SK-N-DZ (cell line): Measurements from ENCODE around the gene RAPGEF2.
"Not testable (repeated sequence)": the region's sequence is repeated elsewhere in the genome, so short reads cannot be mapped to it uniquely, and the experiment has no call there.

ENCODE experiments used
- DNase-seq: peaks from one replicate; pipeline ENCODE4 v3.0.0-alpha.2; 2015; ENCODE audit warnings: low spot score

The RAPGEF2 gene

DNA sequence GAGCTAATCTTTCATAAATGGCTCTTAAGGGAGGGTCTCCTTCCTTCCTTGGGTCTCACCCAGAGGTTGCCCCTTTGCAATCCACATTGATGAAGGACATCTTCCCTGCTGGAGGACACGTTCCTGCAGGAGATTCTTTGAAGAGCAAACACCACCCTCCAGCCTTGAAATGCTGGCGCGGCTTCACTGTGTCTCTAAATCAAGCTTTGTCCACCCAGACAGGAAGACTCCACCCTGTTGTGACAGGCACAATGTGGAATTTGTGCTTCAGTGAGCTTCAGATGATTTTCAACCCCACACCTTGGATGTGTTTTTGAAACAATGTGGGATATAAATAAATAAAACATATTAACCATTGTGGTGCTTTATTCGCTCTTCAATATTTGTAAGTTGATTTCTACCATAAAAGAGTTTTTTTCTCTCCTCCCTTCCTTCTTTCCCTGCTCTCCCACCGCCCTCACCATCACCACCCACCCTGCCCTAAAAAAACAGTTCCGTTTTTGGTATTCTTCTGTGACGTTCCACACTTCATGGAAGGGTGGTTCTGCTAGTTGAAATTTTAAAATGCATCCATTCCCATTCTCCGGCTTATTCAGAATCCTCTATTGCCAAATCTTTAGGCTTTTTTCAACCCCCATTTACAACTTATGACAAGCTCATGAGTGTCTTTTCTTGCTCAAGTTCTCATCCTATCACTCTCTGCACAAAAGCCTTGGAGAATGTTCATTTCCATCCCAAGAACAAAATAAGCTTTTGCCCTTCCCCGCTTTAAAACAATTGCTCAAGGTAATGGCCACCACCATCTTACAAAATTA lies 264.3 kb downstream of the RAPGEF2 start:
- no peak for DNase-seq

DNA sequence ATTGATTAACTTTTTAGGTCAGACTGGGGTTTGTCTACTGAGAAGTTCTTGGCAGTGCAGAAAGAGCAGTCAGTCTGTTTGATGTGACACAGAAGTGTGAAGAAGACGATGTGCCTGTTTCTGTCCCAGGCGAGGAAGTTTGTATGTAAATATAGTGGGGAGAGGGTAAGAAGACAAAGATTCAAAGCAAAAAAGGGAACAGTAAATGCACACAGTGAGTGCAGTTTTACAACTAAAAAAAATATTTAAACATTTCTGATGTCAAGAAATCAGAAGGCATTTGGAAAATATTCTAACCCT lies 264.9 kb downstream of the RAPGEF2 start:
- no peak for DNase-seq

DNA sequence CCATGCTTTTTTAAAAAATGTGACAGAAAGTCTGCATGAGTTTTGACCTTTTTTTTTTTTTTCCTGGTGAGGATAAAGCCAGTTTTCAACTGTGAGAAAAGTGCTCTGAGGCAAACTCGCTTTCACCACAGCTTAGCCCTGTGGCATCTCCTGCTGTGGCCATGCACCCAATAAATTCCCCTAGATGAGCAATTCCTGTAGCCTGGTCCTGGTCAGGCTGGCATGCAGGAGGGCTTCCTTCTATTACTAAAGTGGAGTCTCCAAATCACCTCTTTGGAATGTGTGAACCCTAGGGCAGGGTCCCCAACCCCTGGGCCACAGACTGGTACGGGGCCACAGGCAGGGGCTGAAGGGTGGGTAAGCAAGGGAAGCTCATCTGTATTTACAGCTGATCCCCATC lies 265.4 kb downstream of the RAPGEF2 start:
- DNase-seq, result no peak

DNA sequence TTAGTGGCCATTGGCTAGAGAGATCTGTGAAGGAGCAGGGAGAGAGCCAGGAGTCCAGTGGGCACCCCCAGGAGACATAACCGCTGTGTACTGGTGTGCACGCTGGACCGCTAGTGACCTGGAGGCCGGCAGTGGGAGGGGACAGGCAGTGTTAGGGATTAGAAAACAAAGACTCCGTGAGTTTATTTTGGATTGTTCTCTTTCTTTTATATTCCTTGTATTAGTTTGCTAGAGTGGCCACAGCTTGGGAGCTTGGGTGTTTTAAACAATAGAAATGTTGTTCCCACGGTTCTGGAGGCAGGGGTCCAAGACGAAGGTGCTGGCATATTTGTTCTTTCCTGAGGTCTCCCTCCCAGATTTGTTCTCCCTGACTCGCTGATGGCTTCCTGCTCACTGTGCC lies 266.4 kb downstream of the RAPGEF2 start:
- DNase-seq, result no peak

DNA sequence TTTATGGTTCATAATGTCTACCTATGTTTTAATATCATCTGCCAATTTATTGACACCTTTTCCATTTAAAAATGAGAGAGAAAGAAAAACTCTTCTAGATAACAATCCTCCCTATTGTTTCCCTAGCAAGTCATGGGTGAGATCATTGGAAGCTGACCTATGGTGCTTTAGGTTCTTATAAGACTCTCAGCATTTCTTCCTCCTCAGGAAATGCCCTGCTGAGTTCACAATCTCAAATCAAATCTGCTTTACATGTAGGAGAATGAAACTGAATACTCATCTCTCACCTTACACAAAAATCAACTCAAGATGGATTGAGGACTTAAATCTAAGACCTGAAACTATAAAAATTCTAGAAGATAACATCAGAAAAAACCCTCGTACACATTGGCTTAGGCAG lies 267.4 kb downstream of the RAPGEF2 start:
- DNase-seq, result no peak

DNA sequence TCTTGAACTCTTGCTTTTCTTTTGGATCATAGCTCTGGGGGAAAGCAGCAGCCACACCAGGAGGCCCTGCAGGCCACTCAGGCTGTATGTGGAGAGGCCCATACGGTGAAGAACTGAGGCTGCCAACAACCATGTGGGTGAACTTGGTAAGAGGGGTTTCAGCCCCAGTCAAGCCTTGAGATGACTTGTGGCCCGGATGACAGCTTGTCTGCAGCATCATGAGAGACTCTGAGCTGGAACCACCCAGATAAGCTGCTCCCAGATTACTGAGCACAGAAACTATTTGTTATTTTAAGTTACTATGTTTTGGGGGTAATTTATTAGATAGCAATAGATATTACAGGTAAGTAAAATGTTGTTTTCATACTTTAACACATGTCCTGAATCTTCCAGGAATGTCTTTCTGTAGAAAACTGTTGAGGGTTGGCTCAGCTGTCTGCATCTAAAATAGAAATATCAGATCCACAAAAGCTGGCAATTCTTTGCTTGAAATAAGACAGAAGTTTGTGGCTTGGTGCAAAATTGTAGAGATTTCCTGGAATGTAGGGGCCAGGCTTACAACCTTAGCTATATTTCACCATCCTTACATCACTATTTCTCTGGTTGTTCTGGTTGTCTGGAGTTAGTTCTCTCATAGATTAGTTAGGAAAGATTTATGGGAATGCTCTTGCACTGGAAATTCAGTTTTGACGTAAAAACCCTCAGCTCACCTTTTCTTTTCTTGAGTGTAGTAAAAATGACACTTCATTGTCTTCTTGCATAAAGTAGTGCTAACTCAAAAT lies 272.1 kb downstream of the RAPGEF2 start:
- no peak for DNase-seq

DNA sequence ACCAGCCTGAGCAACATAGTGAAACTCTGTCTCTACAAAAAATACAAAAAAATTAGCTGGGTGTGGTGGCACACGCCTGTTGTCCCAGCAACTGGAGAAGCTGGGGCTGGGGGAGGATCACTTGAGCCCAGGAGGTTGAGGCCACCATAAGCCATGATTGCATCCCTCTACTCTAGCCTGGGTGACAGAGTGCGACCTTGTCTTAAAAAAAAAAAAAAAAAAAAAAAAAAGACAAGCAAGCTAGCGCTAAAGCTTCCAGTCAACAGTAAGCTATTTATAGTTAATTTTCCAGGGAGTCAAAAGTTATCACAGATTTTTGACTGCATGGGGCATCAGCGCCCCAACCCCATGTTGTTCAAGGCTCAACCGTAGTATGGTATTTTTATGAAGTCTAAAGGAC lies 273.4 kb downstream of the RAPGEF2 start:
- no peak for DNase-seq

DNA sequence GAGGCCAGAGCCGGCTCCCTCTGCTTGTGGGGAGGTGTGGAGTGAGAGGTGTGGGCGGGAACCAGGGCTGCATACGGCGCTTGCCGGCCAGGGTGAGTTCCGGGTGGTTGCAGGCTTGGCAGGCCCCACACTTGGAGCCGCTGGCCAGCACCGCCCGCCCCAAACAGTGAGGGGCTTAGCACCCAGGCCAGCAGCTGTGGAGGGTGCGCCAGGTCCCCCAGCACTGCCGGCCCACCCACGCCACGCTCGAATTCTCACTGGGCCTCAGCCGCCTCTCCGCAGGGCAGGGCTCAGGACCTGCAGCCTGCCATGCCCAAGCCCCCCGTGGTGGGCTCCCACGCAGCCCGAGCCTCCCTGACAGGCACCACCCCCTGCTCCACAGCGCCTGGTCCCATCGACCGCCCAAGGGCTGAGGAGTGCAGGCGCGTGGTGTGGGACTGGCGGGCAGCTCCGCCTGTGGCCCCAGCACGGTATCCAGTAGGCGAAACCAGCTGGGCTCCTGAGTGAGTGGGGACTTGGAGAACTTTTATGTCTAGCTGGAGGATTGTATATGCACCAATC lies 275.3 kb downstream of the RAPGEF2 start:
- no peak for DNase-seq

DNA sequence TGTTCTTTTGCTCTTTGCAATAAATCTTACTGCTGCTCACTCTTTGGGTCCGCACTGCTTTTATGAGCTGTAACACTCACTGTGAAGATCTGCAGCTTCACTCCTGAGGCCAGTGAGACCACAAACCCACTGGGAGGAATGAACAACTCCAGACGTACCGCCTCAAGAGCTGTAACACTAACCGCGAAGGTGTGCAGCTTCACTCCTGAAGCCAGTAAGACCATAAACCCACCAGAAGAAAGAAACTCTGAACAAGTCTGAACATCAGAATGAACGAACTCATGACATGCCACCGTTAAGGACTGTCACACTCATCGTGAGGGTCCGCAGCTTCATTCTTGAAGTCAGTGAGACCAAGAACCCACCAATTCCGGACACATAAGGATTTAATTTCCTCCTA lies 276.2 kb downstream of the RAPGEF2 start:
- not testable (repeated sequence) for DNase-seq

DNA sequence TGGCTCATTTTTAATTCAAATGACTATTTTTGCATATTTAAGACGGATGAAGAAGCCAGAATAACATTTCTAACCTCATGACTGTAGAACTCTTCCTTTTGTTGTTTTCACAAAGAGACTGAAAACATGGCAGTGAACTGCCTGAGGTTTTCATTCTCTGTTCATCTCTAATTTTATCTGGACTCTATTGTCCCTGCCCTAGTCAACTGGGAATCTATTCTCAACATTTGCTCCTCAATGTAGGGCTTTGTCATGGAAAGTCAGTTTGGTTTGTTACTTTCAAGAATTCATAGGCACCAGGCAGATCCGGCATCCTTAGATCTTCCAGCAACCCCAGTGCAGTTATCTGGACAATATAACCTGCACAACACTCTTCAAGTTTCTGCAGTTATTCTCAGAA lies 277.0 kb downstream of the RAPGEF2 start:
- DNase-seq, result no peak

DNA sequence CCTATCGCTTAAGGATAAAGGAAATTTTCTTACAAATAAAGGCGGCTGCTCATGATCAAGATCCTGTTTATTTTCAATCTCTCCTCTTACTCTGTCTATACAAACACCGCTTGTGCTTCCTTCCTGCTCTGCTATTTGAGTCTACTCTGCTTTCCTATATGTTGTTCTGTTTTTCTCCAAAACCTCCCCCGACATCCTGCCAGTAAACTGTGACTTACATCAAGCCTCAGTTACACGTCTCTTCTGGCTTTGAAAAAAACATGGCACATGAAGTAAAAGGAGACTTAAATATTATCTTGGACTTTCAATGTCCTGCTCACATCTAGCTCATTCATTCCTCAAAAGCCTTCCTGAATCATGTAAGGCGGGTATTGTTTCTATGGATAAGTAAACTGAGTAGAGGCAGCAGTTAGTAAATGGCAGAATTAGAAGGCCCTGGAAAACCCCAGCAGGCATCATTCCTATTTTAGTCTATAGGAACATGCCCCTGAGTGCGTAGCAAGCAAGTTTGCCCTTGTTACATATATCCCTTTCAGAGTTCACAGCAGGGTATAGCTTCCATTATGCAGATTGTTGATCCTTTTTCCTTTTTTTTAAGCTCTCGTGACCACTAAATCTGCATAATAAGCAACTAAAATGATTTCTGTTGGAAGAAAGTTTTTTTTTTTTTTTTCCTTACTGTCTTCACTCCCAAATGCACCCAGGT lies 280.1 kb downstream of the RAPGEF2 start:
- DNase-seq, result peak; percentile 12

DNA sequence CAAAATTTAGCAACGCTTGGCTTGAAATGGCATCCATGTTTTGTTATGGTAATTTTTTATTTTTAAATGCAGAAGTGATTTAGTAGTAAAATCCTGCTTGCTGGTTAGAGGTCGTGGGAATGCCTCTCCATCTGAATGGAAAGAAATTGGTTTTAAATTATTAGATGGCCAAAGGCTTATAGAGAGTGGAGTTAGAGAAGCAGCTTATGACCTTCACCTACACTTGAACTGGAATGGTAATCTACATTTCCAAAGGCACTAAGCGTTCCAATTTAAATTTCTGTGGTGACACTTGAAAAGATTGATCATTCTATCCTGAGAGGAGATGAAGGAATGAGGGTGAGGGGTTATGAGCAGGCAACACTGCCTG lies 280.7 kb downstream of the RAPGEF2 start:
- no peak for DNase-seq

DNA sequence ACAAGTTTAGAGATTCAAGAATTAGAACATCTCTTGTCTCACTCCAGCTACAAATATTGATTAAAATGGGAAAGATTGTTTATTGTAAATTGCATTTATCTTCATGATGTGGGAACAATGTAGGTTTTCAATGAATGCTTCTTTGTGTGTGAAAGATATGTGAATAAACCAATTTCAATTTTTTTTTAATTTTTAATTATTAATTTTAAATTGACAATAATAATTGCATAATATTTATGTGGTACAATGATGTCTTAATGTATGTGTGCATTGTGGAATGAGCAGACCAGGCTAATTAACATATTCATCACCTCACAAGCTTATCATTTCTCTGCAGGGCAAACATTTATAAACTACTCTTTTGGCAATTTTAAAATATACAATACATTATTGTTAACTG lies 281.1 kb downstream of the RAPGEF2 start:
- DNase-seq, result no peak

DNA sequence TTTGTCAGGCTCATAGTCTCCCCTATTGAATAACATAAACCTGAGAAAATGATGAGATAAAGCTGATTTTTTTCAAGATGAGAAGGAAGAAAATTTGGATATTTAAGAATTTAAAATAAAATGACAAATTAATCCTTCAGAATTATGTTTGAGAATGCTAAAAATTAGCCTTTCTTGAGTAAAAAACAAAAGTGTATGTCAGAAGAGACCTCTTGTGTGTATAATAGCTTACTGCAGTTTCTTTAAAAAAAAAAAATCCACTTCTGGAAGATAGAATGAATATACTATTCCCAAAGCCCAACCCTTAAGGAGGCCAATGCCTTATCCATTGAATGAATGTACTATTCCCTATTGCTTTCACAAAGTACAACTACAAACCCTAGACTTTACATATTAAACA lies 281.8 kb downstream of the RAPGEF2 start:
- DNase-seq, result no peak

DNA sequence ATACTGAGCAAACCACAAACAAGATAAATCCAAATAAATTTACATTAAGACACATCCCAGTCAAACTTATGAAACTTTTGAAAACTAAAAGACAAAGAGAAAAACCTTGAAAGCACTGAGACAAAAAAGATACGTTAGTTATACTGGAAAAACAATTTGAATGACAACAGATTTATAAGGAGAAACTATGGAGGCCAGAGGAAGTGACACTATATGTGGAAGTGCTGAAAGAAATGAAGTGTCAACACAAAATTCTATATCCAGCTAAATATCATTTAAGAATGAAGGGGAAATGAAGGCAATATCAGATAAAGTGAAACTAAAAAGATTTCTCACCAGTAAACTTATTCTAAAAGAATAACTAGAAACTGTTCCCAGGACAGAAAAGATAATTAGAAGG lies 283.7 kb downstream of the RAPGEF2 start:
- no peak for DNase-seq

DNA sequence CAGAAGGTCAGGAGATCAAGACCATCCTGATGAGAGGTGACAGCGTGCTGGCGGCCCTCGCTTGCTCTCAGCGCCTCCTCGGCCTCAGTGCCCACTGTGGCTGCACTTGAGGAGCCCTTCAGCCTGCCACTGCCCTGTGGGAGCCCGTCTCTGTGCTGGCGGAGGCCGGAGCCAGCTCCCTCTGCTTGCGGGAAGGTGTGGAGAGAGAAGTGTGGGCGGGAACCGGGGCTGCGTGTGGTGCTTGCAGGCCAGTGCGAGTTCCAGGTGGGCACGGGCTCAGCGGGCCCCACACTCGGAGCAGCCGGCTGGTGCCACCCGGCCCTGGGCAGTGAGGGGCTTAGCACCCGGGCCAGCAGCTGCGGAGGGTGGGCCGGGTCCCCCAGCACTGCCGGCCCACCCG lies 286.9 kb downstream of the RAPGEF2 start:
- no peak for DNase-seq

DNA sequence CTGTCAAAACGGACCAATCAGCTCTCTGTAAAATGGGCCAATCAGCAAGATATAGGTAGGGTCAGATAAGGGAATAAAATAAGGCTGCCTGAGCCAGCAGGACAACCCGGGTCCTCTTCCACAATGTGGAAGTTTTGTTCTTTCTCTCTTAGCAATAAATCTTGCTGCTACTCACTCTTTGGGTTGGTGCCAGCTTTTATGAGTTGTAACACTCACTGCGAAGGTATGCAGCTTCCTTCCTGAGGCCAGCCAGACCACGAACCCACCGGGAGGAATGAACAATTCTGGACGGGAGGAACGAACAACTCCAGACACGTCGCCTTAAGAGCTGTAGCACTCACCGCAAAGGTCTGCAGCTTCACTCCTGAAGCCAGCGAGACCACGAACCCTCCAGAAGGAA lies 287.8 kb downstream of the RAPGEF2 start:
- no peak for DNase-seq

DNA sequence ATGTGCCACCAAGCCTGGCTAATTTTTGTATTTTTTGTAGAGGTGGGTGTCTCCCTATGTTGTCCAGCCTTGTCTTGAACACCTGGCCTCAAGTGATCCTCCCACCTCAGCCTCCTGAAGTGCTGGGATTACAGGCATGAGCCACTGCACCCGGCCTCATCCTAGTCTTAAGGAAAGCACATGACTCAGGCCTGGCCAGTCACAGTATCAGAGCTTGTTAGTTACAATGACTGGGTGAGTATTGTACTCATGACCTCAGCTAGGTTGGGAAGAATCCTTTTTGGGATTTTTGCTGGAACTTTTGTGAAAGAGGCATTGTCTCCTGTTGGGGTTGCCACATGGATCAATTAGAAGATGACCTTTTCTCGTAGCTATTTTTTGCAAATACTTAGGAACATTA lies 292.8 kb downstream of the RAPGEF2 start:
- no peak for DNase-seq

DNA sequence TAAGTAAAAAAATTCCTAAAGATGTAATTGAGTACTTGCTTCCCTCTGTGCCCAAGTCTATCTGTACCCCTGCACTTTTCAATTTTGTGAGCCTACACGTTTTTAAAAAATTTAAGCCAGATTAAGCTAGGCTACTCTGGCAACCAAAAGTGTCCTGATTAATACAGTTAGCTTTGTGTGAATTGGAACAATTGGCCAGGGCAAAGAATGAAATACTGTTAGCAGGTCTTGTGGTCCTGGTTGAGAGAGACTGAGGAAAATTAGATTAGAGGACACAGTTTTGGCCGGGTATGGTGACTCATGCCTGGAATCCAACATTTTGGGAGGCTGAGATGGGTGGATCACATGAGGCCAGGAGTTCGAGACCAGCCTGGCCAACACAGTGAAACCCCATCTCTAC lies 293.3 kb downstream of the RAPGEF2 start:
- DNase-seq, result no peak

DNA sequence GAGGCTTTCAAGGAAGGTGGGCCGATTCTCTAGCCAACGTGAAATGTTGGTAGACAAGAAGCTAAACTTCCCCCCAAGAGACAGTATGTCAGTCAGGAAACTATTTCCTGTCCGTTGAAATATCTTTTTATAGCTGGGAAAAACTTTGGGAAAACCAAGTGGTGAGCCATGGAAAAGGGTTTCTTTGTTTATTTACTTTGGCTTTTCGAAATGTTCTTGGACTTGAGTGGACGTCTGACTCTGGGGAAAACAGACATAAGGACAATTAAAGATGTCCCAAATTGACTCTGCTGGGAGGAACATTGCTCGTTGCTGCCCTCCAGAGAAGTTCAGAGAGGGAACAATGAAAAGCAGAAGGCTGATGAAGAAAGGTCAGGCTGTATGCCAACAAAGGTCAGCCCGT lies 295.4 kb downstream of the RAPGEF2 start:
- DNase-seq, result no peak

DNA sequence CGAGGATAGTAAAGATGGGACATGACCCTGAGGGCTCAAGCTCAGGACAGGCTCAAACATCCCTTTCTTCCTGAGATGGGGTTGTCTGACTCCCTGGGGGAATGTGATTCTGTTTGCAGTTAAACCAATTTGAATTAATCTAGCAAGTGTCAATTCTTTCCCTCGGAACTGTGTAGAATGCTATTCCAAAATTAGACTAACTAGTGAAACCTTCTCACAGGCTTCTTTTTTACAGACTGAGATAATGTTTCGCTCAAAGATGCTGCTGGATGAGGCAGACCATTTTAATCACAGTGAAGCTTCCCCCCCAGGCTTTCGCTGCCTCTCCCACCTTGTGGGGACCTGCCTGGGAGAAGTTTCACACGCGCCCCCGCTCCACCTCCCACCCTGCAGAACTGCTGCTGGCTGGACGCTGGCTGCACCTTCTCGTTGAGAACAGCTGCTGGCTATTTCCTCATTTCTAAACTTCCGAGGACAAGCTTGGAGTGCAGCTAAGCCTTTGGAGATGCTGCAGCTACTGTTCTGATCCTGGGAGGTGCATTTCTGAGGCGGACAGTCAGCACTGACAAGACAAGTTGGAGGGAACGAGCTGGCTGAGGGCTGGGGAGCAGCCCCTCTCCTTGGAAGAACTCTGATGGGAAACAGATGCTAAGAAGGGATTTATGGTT lies 297.8 kb downstream of the RAPGEF2 start:
- peak; percentile 7 for DNase-seq

DNA sequence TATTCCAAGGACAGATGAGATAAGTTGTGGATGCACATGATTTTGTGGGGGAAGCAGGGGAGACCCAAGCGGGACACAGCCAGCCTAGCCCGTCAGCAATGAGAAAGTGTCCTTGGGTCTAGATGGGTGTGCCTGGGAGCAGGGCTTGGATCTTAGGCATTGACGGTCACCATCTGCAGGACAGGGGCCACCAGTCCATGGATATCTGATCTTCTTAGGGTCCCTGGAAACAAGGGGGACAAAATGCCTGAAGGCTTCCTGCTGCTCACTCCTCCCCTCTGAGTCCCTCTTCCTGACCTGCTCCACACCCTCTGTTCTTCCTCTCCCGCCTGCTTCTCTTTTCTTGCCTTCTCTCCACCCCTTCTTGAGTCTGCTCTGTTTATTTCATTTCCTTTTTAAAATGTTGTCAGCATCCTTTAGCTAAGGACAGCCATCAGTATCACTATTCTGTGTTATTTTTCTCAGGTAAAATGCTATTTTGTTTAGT lies 298.4 kb downstream of the RAPGEF2 start:
- peak; percentile 17 for DNase-seq
